ENCODE results near the gene GPR3.

DNA sequence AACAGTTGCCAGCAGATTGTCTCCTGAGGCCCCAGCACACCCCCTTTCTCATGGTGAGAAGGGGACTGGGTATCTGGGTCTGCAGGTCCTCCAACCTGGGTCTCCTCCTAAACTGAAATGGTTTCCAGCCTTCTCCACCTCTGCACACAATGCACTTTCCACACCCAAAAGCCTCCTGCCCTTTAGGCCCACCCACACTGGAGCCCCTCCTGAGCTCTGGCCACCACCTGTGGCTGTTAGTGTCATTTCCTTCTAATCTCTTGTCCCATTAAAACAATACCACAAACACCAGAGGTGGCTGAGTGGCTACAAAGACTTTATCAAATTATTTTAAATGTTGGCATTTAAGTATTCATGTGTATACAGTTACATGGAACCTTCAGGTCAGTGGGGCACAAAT is 11.5 kb downstream of the GPR3 start:
- TF ChIP-seq, protein P1, sequence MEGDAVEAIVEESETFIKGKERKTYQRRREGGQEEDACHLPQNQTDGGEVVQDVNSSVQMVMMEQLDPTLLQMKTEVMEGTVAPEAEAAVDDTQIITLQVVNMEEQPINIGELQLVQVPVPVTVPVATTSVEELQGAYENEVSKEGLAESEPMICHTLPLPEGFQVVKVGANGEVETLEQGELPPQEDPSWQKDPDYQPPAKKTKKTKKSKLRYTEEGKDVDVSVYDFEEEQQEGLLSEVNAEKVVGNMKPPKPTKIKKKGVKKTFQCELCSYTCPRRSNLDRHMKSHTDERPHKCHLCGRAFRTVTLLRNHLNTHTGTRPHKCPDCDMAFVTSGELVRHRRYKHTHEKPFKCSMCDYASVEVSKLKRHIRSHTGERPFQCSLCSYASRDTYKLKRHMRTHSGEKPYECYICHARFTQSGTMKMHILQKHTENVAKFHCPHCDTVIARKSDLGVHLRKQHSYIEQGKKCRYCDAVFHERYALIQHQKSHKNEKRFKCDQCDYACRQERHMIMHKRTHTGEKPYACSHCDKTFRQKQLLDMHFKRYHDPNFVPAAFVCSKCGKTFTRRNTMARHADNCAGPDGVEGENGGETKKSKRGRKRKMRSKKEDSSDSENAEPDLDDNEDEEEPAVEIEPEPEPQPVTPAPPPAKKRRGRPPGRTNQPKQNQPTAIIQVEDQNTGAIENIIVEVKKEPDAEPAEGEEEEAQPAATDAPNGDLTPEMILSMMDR (IDR thresholded peaks at IDR 0.05; ENCODE audit: borderline replicate concordance, extremely low read depth, low read length, poor library complexity, severe bottlenecking), result no peak
- no peak for TF ChIP-seq EZH2 (IDR thresholded peaks at IDR 0.05; ENCODE audit: borderline replicate concordance, low read depth, low read length, severe bottlenecking)
